ENCODE data around the gene HDAC4. TPM values are rescaled to one million over a fixed set of nuclear protein-coding genes. Genes with fewer than 3 reads are reported as not detected.

HDAC4 gene
- total and polyA plus RNA-seq, 9 of the 15 experiments (the other 6 are each of a cell fraction or from before 2014, with no cell fraction given): 0.11 to 20.2 (median 4.0) TPM

DNA sequence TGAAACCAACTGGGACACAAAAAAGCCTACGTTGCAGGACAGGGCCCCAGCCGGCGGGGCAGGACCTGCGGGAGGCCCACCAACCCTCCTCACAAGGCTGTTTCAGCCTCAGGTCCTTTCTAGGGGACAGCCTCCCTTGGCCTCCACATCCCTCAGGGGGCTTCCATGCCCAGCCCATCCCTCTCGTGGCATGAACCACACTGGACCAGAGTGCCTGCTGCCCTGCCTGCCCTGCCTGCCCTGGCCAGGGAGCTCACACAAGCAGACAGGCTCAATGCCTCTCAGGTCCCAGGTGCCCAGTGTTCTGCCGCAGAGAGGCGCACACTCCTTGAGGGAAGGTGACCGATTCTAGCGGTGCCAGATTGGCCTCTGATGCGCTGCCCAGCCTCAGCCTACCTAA lies 57.4 kb downstream of the HDAC4 start:
- Histone ChIP-seq H3K9ac (ENCODE audit: insufficient read depth in 1 of 2, low read depth in 2 of 2, low read length in 2 of 2) (no peak overlapping the region), H3K4me3 (no peak overlapping the region), H3K9me3 (replicated peaks; ENCODE audit: control insufficient read depth, insufficient read depth, low read depth, low read length) (no peaks in the 10 kb centered on the region), H4K20me1 (replicated peaks; ENCODE audit: control insufficient read depth, insufficient read depth, low read length) (no peaks in the 10 kb centered on the region; the same call in 1 of the 2 replicates), H2AFZ (ENCODE audit: low read depth, low read length) (no peak overlapping the region), H3K79me2 (ENCODE audit: control insufficient read depth, insufficient read depth, low read length) (peaks cover 18% of the 10 kb centered on the region), H3K36me3 (ENCODE audit: control insufficient read depth, insufficient read depth, low read length) (no peaks in the 10 kb centered on the region), H3K9me1 (ENCODE audit: control insufficient read depth, insufficient read depth, low read length) (no peaks in the 10 kb centered on the region), H3K4me2 (ENCODE audit: insufficient read depth, low read length) (no peak overlapping the region), H3K27me3 (ENCODE audit: control insufficient read depth in 2 of 2, insufficient read depth in 2 of 2, low read length in 2 of 2) (no peaks in the 10 kb centered on the region), H3K4me1 (replicated peaks in 1 of 2; ENCODE audit: control insufficient read depth in 2 of 2, insufficient read depth in 2 of 2, low read length in 2 of 2) (no peaks in the 10 kb centered on the region; a peak in 1 of 5 replicates), H3K27ac (ENCODE audit: extremely low read depth, low read depth, low read length) (no peak overlapping the region)
- POLR2A ChIA-PET: interaction anchor here (0.7 to 1.4 kb wide), 2 partner anchors 12 to 58 kb away, joined by 3 to 4 read pairs; no protein-coding TSS in a partner anchor
- 95% methylated on average over 9 of the region's 10 CpGs for WGBS (ENCODE audit: insufficient coverage, low coverage, missing lambda C conversion rate)
- BruUV-seq (replicated peaks): no TSS peak
- CTCF ChIA-PET (ENCODE audit: low intra/inter-chr PET ratio): no interaction called here
- ATAC-seq (no peak), FAIRE-seq (no peak), DNase-seq (ENCODE audit: extremely low read depth in 1 of 4, low spot score in 3 of 4) (no peak)
- TF ChIP-seq ZNF224 (CRISPR knock-in tag; IDR thresholded peaks at IDR 0.05) (no peak), EGR1 (conservative IDR thresholded peaks at IDR 0.05) (no peak), CHD4 (IDR thresholded peaks at IDR 0.05; ENCODE audit: insufficient read depth, insufficient replicate concordance, low read depth, low read length, poor library complexity, severe bottlenecking) (no peak), ZNF431 (CRISPR knock-in tag; IDR thresholded peaks at IDR 0.05) (no peak), HSF4 (CRISPR knock-in tag; IDR thresholded peaks at IDR 0.05; ENCODE audit: borderline replicate concordance) (no peak), NUFIP1 (IDR thresholded peaks at IDR 0.05; ENCODE audit: partially characterized antibody) (no peak), XRCC4 (IDR thresholded peaks at IDR 0.05; ENCODE audit: extremely low read depth, insufficient read depth, insufficient read length) (no peak)
- in situ Hi-C loops (cut with MboI): no loop called here
- intact Hi-C loops (cut with micrococcal nuclease): no loop called here
